Neural progenitor cell (in vitro differentiated cells): ENCODE data around the gene LHFPL5. TPM values are rescaled to one million over a fixed set of nuclear protein-coding genes. Genes with fewer than 3 reads are reported as not detected.

ENCODE experiments used
- DNase-seq: peaks from one replicate; pipeline ENCODE4 v3.0.0-alpha.2; 2016; ENCODE audit warnings: low spot score
- H2AFZ ChIP-seq: fragments of 200-600 bp; sonication (generic); replicated peaks from 2 replicates; pipeline ENCODE4 v1.6.1; 2016; ENCODE audit warnings: antibody characterized with exemption
- H3F3A ChIP-seq: fragments of 200-600 bp; sonication (generic); 2 replicates; pipeline ENCODE4 v1.6.1; 2016; ENCODE audit warnings: antibody characterized with exemption, low read depth
- H3K27ac ChIP-seq: fragments of 200-600 bp; sonication (generic); 2 replicates; pipeline ENCODE4 v1.5.1; 2016; ENCODE audit warnings: mild to moderate bottlenecking
- H3K27me3 ChIP-seq: fragments of 200-600 bp; sonication (generic); 2 replicates; pipeline ENCODE4 v1.6.1; 2016; ENCODE audit warnings: mild to moderate bottlenecking, moderate library complexity
- H3K36me3 ChIP-seq: fragments of 200-600 bp; sonication (generic); 2 replicates; pipeline ENCODE4 v1.5.1; 2016
- H3K4me1 ChIP-seq: fragments of 200-600 bp; sonication (generic); 2 replicates; pipeline ENCODE4 v1.6.1; 2016; ENCODE audit warnings: mixed run types
- H3K4me2 ChIP-seq: fragments of 200-600 bp; sonication (generic); 2 replicates; pipeline ENCODE4 v1.6.1; 2016
- H3K4me3 ChIP-seq: fragments of 200-600 bp; sonication (generic); 2 replicates; pipeline ENCODE4 v1.5.1; 2016
- H3K79me2 ChIP-seq: fragments of 200-600 bp; sonication (generic); 2 replicates; pipeline ENCODE4 v1.6.1; 2016; ENCODE audit warnings: low read depth
- H3K9ac ChIP-seq: fragments of 200-600 bp; sonication (generic); 2 replicates; pipeline ENCODE4 v1.6.1; 2016
- H3K9me3 ChIP-seq: fragments of 200-600 bp; sonication (generic); 2 replicates; pipeline ENCODE4 v1.5.1; 2016; ENCODE audit warnings: low read depth
- H4K20me1 ChIP-seq: fragments of 200-600 bp; sonication (generic); 2 replicates; pipeline ENCODE4 v1.6.1; 2016; ENCODE audit warnings: low read depth
- H3K27ac Mint-ChIP-seq: 3 replicates; pipeline ENCODE4 v1.8.0; 2021; ENCODE audit warnings: mixed read lengths
- H3K27me3 Mint-ChIP-seq: 2 replicates; pipeline ENCODE4 v1.8.0; 2022; ENCODE audit warnings: low read depth, mild to moderate bottlenecking, inconsistent platforms, moderate library complexity, mixed read lengths; ENCODE audit not compliant: insufficient read depth
- H3K36me3 Mint-ChIP-seq: 3 replicates; pipeline ENCODE4 v1.8.0; 2021; ENCODE audit warnings: mixed read lengths
- H3K4me1 Mint-ChIP-seq: 3 replicates; pipeline ENCODE4 v1.8.0; 2021; ENCODE audit warnings: mixed read lengths
- H3K4me3 Mint-ChIP-seq: 3 replicates; pipeline ENCODE4 v1.8.0; 2021; ENCODE audit warnings: mild to moderate bottlenecking, moderate library complexity, mixed read lengths
- H3K9me3 Mint-ChIP-seq: 3 replicates; pipeline ENCODE4 v1.8.0; 2020; ENCODE audit warnings: mixed read lengths
- CTCF ChIP-seq: fragments of 200-600 bp; sonication (generic); IDR thresholded peaks from 2 replicates; pipeline ENCODE4 v1.5.1; 2017; ENCODE audit warnings: antibody characterized with exemption, mild to moderate bottlenecking
- EZH2 ChIP-seq: fragments of 200-600 bp; sonication (generic); IDR thresholded peaks from 2 replicates; pipeline ENCODE4 v1.6.1; 2017; ENCODE audit warnings: antibody characterized with exemption, mild to moderate bottlenecking, moderate library complexity
- EZH2phosphoT487 ChIP-seq: fragments of 200-600 bp; sonication (generic); IDR thresholded peaks from 2 replicates; pipeline ENCODE4 v1.6.1; 2017; ENCODE audit warnings: antibody characterized with exemption
- total RNA-seq: library from RNA; depleted of rRNA; stranded (reverse); fragments of >200 nt; gene quantifications from 2 replicates; pipeline ENCODE4 v1.2.3, GENCODE V29; 2015; ENCODE audit warnings: low replicate concordance

The LHFPL5 gene
- total RNA-seq, 1 donor from 2014 or later = not detected

GRCh38 chr6:35801148-35801547, 4.0 kb upstream of the LHFPL5 start:
- H3K27ac Mint-ChIP-seq = no peak overlapping the region
- Histone ChIP-seq H3K4me3 (no peak overlapping the region), H3K4me1 (no peaks in the 10 kb centered on the region), H3K4me2 (no peak overlapping the region), H3K9me3 (no peaks in the 10 kb centered on the region), H3K27ac (no peak overlapping the region), H3K79me2 (no peaks in the 10 kb centered on the region), H3K9ac (no peak overlapping the region), H4K20me1 (peaks cover 7% of the 10 kb centered on the region), H3F3A (no peaks in the 10 kb centered on the region), H3K36me3 (no peaks in the 10 kb centered on the region), H3K27me3 (no peaks in the 10 kb centered on the region), H2AFZ (no peak overlapping the region)
- H3K4me3 Mint-ChIP-seq = no peak overlapping the region
- TF ChIP-seq EZH2phosphoT487 = no peak
- H3K36me3 Mint-ChIP-seq = no peaks in the 10 kb centered on the region
- H3K9me3 Mint-ChIP-seq = peaks cover 2% of the 10 kb centered on the region
- H3K4me1 Mint-ChIP-seq = peaks cover 9% of the 10 kb centered on the region
- no peak for DNase-seq
- H3K27me3 Mint-ChIP-seq = peaks cover 7% of the 10 kb centered on the region

GRCh38 chr6:35808688-35809087, 3.5 kb downstream of the LHFPL5 start:
- H3K27ac Mint-ChIP-seq = no peak overlapping the region
- DNase-seq = no peak

GRCh38 chr6:35809809-35810208, 4.7 kb downstream of the LHFPL5 start:
- H4K20me1 ChIP-seq = peaks cover 7% of the 10 kb centered on the region
- no peak overlapping the region for H3K4me3 Mint-ChIP-seq
- no peak for DNase-seq
- no peaks in the 10 kb centered on the region for H3K27me3 ChIP-seq
- H2AFZ ChIP-seq = no peak overlapping the region
- no peak overlapping the region for H3K27ac Mint-ChIP-seq
- no peaks in the 10 kb centered on the region for H3K36me3 ChIP-seq
- no peaks in the 10 kb centered on the region for H3F3A ChIP-seq
- no peak overlapping the region for H3K27ac ChIP-seq
- no peak overlapping the region for H3K4me2 ChIP-seq
- H3K36me3 Mint-ChIP-seq = no peaks in the 10 kb centered on the region
- TF ChIP-seq EZH2 (no peak), CTCF (no peak), EZH2phosphoT487 (no peak)
- H3K9me3 ChIP-seq = no peaks in the 10 kb centered on the region
- no peaks in the 10 kb centered on the region for H3K79me2 ChIP-seq
- no peak overlapping the region for H3K9ac ChIP-seq
- peaks cover under 1% of the 10 kb centered on the region for H3K4me1 Mint-ChIP-seq
- no peak overlapping the region for H3K4me3 ChIP-seq
- H3K9me3 Mint-ChIP-seq = no peaks in the 10 kb centered on the region
- H3K27me3 Mint-ChIP-seq = peaks cover 9% of the 10 kb centered on the region
- H3K4me1 ChIP-seq = no peaks in the 10 kb centered on the region

More at GRCh38 chr6:35808688-35809087, 3.5 kb downstream of the LHFPL5 start:
- Histone ChIP-seq H3K4me1 (no peaks in the 10 kb centered on the region), H3K9ac (no peak overlapping the region), H3K27ac (no peak overlapping the region), H2AFZ (no peak overlapping the region), H3K4me3 (no peak overlapping the region), H3F3A (no peaks in the 10 kb centered on the region), H3K9me3 (no peaks in the 10 kb centered on the region), H3K4me2 (no peak overlapping the region), H3K36me3 (no peaks in the 10 kb centered on the region), H4K20me1 (peaks cover 7% of the 10 kb centered on the region), H3K79me2 (no peaks in the 10 kb centered on the region), H3K27me3 (no peaks in the 10 kb centered on the region)
- no peaks in the 10 kb centered on the region for H3K36me3 Mint-ChIP-seq
- H3K27me3 Mint-ChIP-seq = peaks cover 11% of the 10 kb centered on the region
- TF ChIP-seq CTCF (no peak), EZH2phosphoT487 (no peak), EZH2 (no peak)
- no peak overlapping the region for H3K4me3 Mint-ChIP-seq
- H3K4me1 Mint-ChIP-seq = peaks cover 2% of the 10 kb centered on the region
- H3K9me3 Mint-ChIP-seq = no peaks in the 10 kb centered on the region

GRCh38 chr6:35810971-35811698, 6.0 kb downstream of the LHFPL5 start:
- Histone ChIP-seq H3K27ac (no peak overlapping the region), H2AFZ (no peak overlapping the region)
- H3K27ac Mint-ChIP-seq = no peak overlapping the region

More at GRCh38 chr6:35810971-35811698, 6.0 kb downstream of the LHFPL5 start:
- Mint-ChIP-seq H3K4me1 (no peaks in the 10 kb centered on the region), H3K4me3 (no peak overlapping the region), H3K36me3 (no peaks in the 10 kb centered on the region), H3K27me3 (peaks cover 8% of the 10 kb centered on the region), H3K9me3 (no peaks in the 10 kb centered on the region)
- Histone ChIP-seq H3K4me1 (no peaks in the 10 kb centered on the region), H3K9me3 (no peaks in the 10 kb centered on the region), H3K27me3 (no peaks in the 10 kb centered on the region), H3K4me3 (no peak overlapping the region), H3K36me3 (no peaks in the 10 kb centered on the region), H3K9ac (no peak overlapping the region), H4K20me1 (no peaks in the 10 kb centered on the region), H3K4me2 (no peak overlapping the region), H3K79me2 (no peaks in the 10 kb centered on the region), H3F3A (no peaks in the 10 kb centered on the region)
- DNase-seq = no peak
- TF ChIP-seq EZH2phosphoT487 (no peak), CTCF (no peak), EZH2 (no peak)
